Measurements from ENCODE around the gene ROPN1.
"Not testable (repeated sequence)": the region's sequence is repeated elsewhere in the genome, so short reads cannot be mapped to it uniquely, and the experiment has no call there.

ROPN1 gene

GRCh38 chr3:123993818-123994217 lies 1.9 kb upstream of the ROPN1 start:
- no peak for DNase-seq

GRCh38 chr3:123986427-123986826 lies 5.5 kb downstream of the ROPN1 start:
- DNase-seq = no peak

GRCh38 chr3:123984957-123985356 lies 7.0 kb downstream of the ROPN1 start:
- no peak for DNase-seq

GRCh38 chr3:123984350-123984749 lies 7.6 kb downstream of the ROPN1 start:
- DNase-seq = no peak

GRCh38 chr3:123981317-123981716 lies 10.6 kb downstream of the ROPN1 start:
- not testable (repeated sequence) for DNase-seq

- no peak for DNase-seq
Observed at GRCh38 chr3:123980539-123980938, 11.4 kb downstream of the ROPN1 start.

GRCh38 chr3:123979525-123980501 lies 12.1 kb downstream of the ROPN1 start:
- DNase-seq = not testable (repeated sequence)

GRCh38 chr3:123976904-123977303 lies 15.0 kb downstream of the ROPN1 start:
- DNase-seq = not testable (repeated sequence)

GRCh38 chr3:123976181-123976898 lies 15.6 kb downstream of the ROPN1 start:
- not testable (repeated sequence) for DNase-seq

GRCh38 chr3:123975030-123975429 lies 16.9 kb downstream of the ROPN1 start:
- DNase-seq = not testable (repeated sequence)

GRCh38 chr3:123971406-123971805 lies 20.5 kb downstream of the ROPN1 start:
- DNase-seq = no peak

- DNase-seq = not testable (repeated sequence)
Observed at GRCh38 chr3:123967260-123967659, 24.7 kb downstream of the ROPN1 start.

GRCh38 chr3:123966799-123967198 lies 25.1 kb downstream of the ROPN1 start:
- DNase-seq = not testable (repeated sequence)

- DNase-seq = not testable (repeated sequence)
Observed at GRCh38 chr3:123964793-123965192, 27.1 kb downstream of the ROPN1 start.

- no peak for DNase-seq
Observed at GRCh38 chr3:123961508-123961856, 30.4 kb downstream of the ROPN1 start.

GRCh38 chr3:123960781-123961507 lies 31.0 kb downstream of the ROPN1 start, which contains the start of gene CCDC14:
Gene CCDC14, minus strand, starts transcription at chr3:123961229. Its CDS starts 56 bp downstream, at chr3:123961173.
- DNase-seq = peak; percentile 61 to 84

- DNase-seq = no peak
Observed at GRCh38 chr3:123953735-123954134, 38.2 kb downstream of the ROPN1 start.

GRCh38 chr3:123952844-123953520 lies 38.9 kb downstream of the ROPN1 start:
- DNase-seq = no peak

GRCh38 chr3:123951522-123952447 lies 40.1 kb downstream of the ROPN1 start:
- DNase-seq = no peak

GRCh38 chr3:123949641-123950040 lies 42.3 kb downstream of the ROPN1 start:
- DNase-seq = no peak

GRCh38 chr3:123948449-123948848 lies 43.5 kb downstream of the ROPN1 start:
- no peak for DNase-seq
